B cell (primary cell): ENCODE measurements around the gene CFAP141. TPM values are rescaled to one million over a fixed set of nuclear protein-coding genes. Genes with fewer than 3 reads are reported as not detected.

Source experiments
- ATAC-seq: fragments of 200-7000 bp; cut with Tn5 transposase; one replicate; pipeline ENCODE4 v1.10.0; 2021; ENCODE audit warnings: low read depth, mild to moderate bottlenecking, moderate number of reproducible peaks, moderate library complexity
- CTCF ChIA-PET: fragments of 350-600 bp; sonication (Branson Sonifier 250); formaldehyde crosslinking; loops from one replicate; lab custom pipeline; 2021; ENCODE audit warnings: antibody characterized with exemption, inconsistent platforms; lab: Charles Lee
- POLR2A ChIA-PET: fragments of 350-600 bp; sonication (Branson Sonifier 250); formaldehyde crosslinking; loops from one replicate; lab custom pipeline; 2021; ENCODE audit warnings: antibody characterized with exemption; lab: Charles Lee
- DNase-seq: peaks from one replicate; pipeline ENCODE4 v3.0.0; 2013
- H2AFZ ChIP-seq: 2 replicates; pipeline ENCODE4 v1.6.1; 2012; ENCODE audit warnings: mild to moderate bottlenecking, low read depth, low read length; ENCODE audit not compliant: insufficient read depth, poor library complexity, severe bottlenecking
- H3K27ac ChIP-seq, 2 donors: 1 replicate in 1 of 2; 2 replicates in 1 of 2; pipeline ENCODE4 v1.5.1; 2012 to 2013; ENCODE audit warnings: low read length in 2 of 2, mild to moderate bottlenecking in 2 of 2, moderate library complexity in 1 of 2
- H3K27me3 ChIP-seq, 4 experiments: fragments of 200-600 bp in 1 of 4; sonication (generic) in 1 of 4; replicated peaks in 1 of 4; 1 replicate in 2 of 4; 2 replicates in 2 of 4; pipeline versions ENCODE4 v1.6.1 to v1.7.0; 2013 to 2016; ENCODE audit warnings: low read length in 3 of 4, mild to moderate bottlenecking in 2 of 4, mixed read lengths in 1 of 4, moderate library complexity in 1 of 4; ENCODE audit not compliant: insufficient read depth in 4 of 4, control insufficient read depth in 3 of 4; ENCODE audit errors: control extremely low read depth in 1 of 4
- H3K36me3 ChIP-seq, 2 experiments: replicated peaks in 1 of 2; 1 replicate in 1 of 2; 2 replicates in 1 of 2; pipeline versions ENCODE4 v1.6.1 to v1.7.1; 2013; ENCODE audit warnings: low read length in 1 of 2; ENCODE audit not compliant: insufficient read depth in 2 of 2, control insufficient read depth in 1 of 2; ENCODE audit errors: control extremely low read depth in 1 of 2, extremely low read depth in 1 of 2
- H3K4me1 ChIP-seq, 2 donors: fragments of 200-600 bp in 1 of 2; sonication (generic) in 1 of 2; 1 replicate in 1 of 2; 2 replicates in 1 of 2; pipeline versions ENCODE4 v1.5.1 to v1.6.1; 2013 to 2017; ENCODE audit warnings: low read length in 2 of 2; ENCODE audit not compliant: control insufficient read depth in 2 of 2, insufficient read depth in 2 of 2
- H3K4me2 ChIP-seq: replicated peaks from 2 replicates; pipeline ENCODE3; 2012; ENCODE audit warnings: mild to moderate bottlenecking, low read depth, low read length; ENCODE audit not compliant: poor library complexity, severe bottlenecking
- H3K4me3 ChIP-seq, 5 experiments: fragments of 200-600 bp in 1 of 5; sonication (generic) in 1 of 5; 1 replicate in 3 of 5; 2 replicates in 2 of 5; pipeline versions ENCODE4 v1.5.1 to v1.7.0; 2011 to 2016; ENCODE audit warnings: low read length in 4 of 5, mild to moderate bottlenecking in 4 of 5, low read depth in 2 of 5, control low read depth in 1 of 5, moderate library complexity in 1 of 5; ENCODE audit not compliant: insufficient read depth in 1 of 5; ENCODE audit errors: control extremely low read depth in 1 of 5, extremely low read depth in 1 of 5
- H3K79me2 ChIP-seq: fragments of 200-600 bp; sonication (generic); one replicate; pipeline ENCODE4 v1.6.0; 2016; ENCODE audit warnings: low read length; ENCODE audit not compliant: control insufficient read depth, insufficient read depth
- H3K9ac ChIP-seq: fragments of 200-600 bp; sonication (generic); 2 replicates; pipeline ENCODE4 v1.6.1; 2017; ENCODE audit warnings: mild to moderate bottlenecking, low read length, moderate library complexity
- H3K9me3 ChIP-seq, 3 donors: one replicate each; pipeline versions ENCODE4 v1.6.1 to v1.7.1; 2013; ENCODE audit warnings: low read length in 2 of 3; ENCODE audit not compliant: control insufficient read depth in 2 of 3, insufficient read depth in 1 of 3; ENCODE audit errors: control extremely low read depth in 1 of 3
- H4K20me1 ChIP-seq: 2 replicates; pipeline ENCODE4 v1.6.0; 2012; ENCODE audit warnings: mild to moderate bottlenecking, low read length; ENCODE audit not compliant: insufficient read depth, control insufficient read depth, poor library complexity, severe bottlenecking
- H3K27ac Mint-ChIP-seq: one replicate; pipeline ENCODE4 v1.8.0; 2021; ENCODE audit warnings: mixed read lengths
- H3K27me3 Mint-ChIP-seq: one replicate; pipeline ENCODE4 v1.8.0; 2021; ENCODE audit warnings: mixed read lengths
- H3K4me1 Mint-ChIP-seq: one replicate; pipeline ENCODE4 v1.8.0; 2021; ENCODE audit warnings: mixed read lengths
- H3K4me3 Mint-ChIP-seq: one replicate; pipeline ENCODE4 v1.8.0; 2021; ENCODE audit warnings: mixed read lengths
- H3K9me3 Mint-ChIP-seq: one replicate; pipeline ENCODE4 v1.8.0; 2022; ENCODE audit warnings: mixed read lengths; ENCODE audit not compliant: insufficient read depth
- CTCF ChIP-seq: fragments of 200-600 bp; IDR thresholded peaks from one replicate; pipeline ENCODE4 v1.8.0; 2022; ENCODE audit warnings: antibody characterized with exemption, mild to moderate bottlenecking
- EZH2 ChIP-seq: IDR thresholded peaks from 2 replicates; pipeline ENCODE4 v1.6.1; 2012; ENCODE audit warnings: borderline replicate concordance, low read depth, mild to moderate bottlenecking, moderate library complexity, low read length; ENCODE audit not compliant: insufficient read depth, poor library complexity, severe bottlenecking
- WGBS: methylation state at CpG from one replicate; pipeline ENCODE4 v1.1.5; 2013; ENCODE audit warnings: missing lambda C conversion rate; ENCODE audit not compliant: insufficient coverage; 5-methylcytosine and 5-hydroxymethylcytosine counted together
- intact Hi-C: fragments of 100-400 bp; cut with micrococcal nuclease; formaldehyde crosslinking; loops from one replicate; pipeline ENCODE4 v1.10.0; 2022
- polyA plus RNA-seq: library from polyadenylated mRNA; depleted of rRNA; stranded (reverse); fragments of >200 nt; gene quantifications from 2 replicates; pipeline ENCODE4 v1.2.3, GENCODE V29; 2012
- total RNA-seq, 2 donors: library from RNA; stranded (reverse); fragments of 120-200 nt in 1 of 2; gene quantifications; 1 replicate in 1 of 2; 2 replicates in 1 of 2; pipeline versions ENCODE4 v1.2.3 to v1.2.4, GENCODE V29; 2013 to 2022

The CFAP141 gene
- total and polyA plus RNA-seq, 2 donors (not counting 1 experiment from before 2014, with no cell fraction given) = not detected

GRCh38 chr1:154219541-154219940 lies 13.4 kb upstream of the CFAP141 start:
- TF ChIP-seq EZH2 (no peak), CTCF (no peak)
- peak overlapping the region; percentile 96 to 100 for H3K27ac ChIP-seq
- peak overlapping the region; percentile 95 for H2AFZ ChIP-seq
- ChIA-PET CTCF (interaction anchor here (0.6 to 3.4 kb wide), 4 partner anchors 20 to 52 kb away, joined by 3 to 14 read pairs (median 6); no protein-coding TSS in a partner anchor), POLR2A (interaction anchor here (0.9 to 2.3 kb wide), 3 partner anchors 15 to 684 kb away, joined by 3 to 10 read pairs (median 4); partner anchors contain the start of gene S100A6)
- H3K9ac ChIP-seq = peak overlapping the region; percentile 100
- H4K20me1 ChIP-seq = peaks cover 34% of the 10 kb centered on the region
- peaks cover 1 to 22% of the 10 kb centered on the region in 2 experiments for H3K36me3 ChIP-seq
- intact Hi-C loops = no loop called here
- peaks cover 93% of the 10 kb centered on the region for H3K79me2 ChIP-seq
- Mint-ChIP-seq H3K27me3 (no peaks in the 10 kb centered on the region), H3K9me3 (no peaks in the 10 kb centered on the region), H3K27ac (peak overlapping the region; percentile 97), H3K4me3 (peak overlapping the region; percentile 97), H3K4me1 (peaks cover 61% of the 10 kb centered on the region)
- H3K27me3 ChIP-seq = no peaks in the 10 kb centered on the region
- DNase-seq = no peak
- no peak for ATAC-seq
- WGBS = 33% methylated on average over 3 of the region's 5 CpGs
- no peaks in the 10 kb centered on the region for H3K9me3 ChIP-seq
- peak overlapping the region; percentile 92 to 99 (median 95) for H3K4me3 ChIP-seq
- peak overlapping the region; percentile 86 for H3K4me2 ChIP-seq
- H3K4me1 ChIP-seq = peaks cover 34 to 39% of the 10 kb centered on the region in 2 donors

- peak overlapping the region in 1 of 2 donors; percentile 2 for H3K27ac ChIP-seq
- Mint-ChIP-seq H3K27ac (peak overlapping the region; percentile 12), H3K9me3 (no peaks in the 10 kb centered on the region), H3K4me1 (peaks cover 54% of the 10 kb centered on the region), H3K27me3 (no peaks in the 10 kb centered on the region), H3K4me3 (peak overlapping the region; percentile 97)
- H3K36me3 ChIP-seq = peaks cover 5 to 32% of the 10 kb centered on the region in 2 experiments
- CTCF ChIA-PET = interaction anchor here (0.7 to 3.4 kb wide), 3 partner anchors 19 to 53 kb away, joined by 3 to 14 read pairs (median 10); no protein-coding TSS in a partner anchor
- DNase-seq (no peak), ATAC-seq (no peak)
- H3K4me1 ChIP-seq = peaks cover 34% of the 10 kb centered on the region in 2 donors
- peak overlapping the region; percentile 86 for H3K4me2 ChIP-seq
- TF ChIP-seq CTCF = no peak
- no peak for TF ChIP-seq EZH2
- WGBS = no CpG with 5 or more reads among the region's 3 CpGs
- no peak overlapping the region for H3K4me3 ChIP-seq
- no peak overlapping the region for H2AFZ ChIP-seq
- no peaks in the 10 kb centered on the region for H3K9me3 ChIP-seq
- H3K9ac ChIP-seq = no peak overlapping the region
- peaks cover 33% of the 10 kb centered on the region for H4K20me1 ChIP-seq
- peaks cover 92% of the 10 kb centered on the region for H3K79me2 ChIP-seq
- POLR2A ChIA-PET = no interaction called here
- intact Hi-C loops = no loop called here
- H3K27me3 ChIP-seq = no peaks in the 10 kb centered on the region
Measured at GRCh38 chr1:154218545-154218944, 12.4 kb upstream of the CFAP141 start.
